WTC11 (cell line): Measurements from ENCODE around the gene GBP7. TPM values are rescaled to one million over a fixed set of nuclear protein-coding genes. Genes with fewer than 3 reads are reported as not detected.

ENCODE experiments used
- ATAC-seq: fragments of 200-7000 bp; cut with Tn5 transposase; 2 replicates; pipeline ENCODE4 v1.10.0; 2021; ENCODE audit warnings: mild to moderate bottlenecking, moderate library complexity
- CTCF ChIA-PET: fragments of 300-600 bp; sonication (Branson Sonifier 250); formaldehyde crosslinking; loops from one replicate; lab custom pipeline; 2021; ENCODE audit warnings: antibody characterized with exemption; lab: Charles Lee
- POLR2A ChIA-PET: fragments of 350-600 bp; sonication (Branson Sonifier 250); formaldehyde crosslinking; loops from one replicate; lab custom pipeline; 2021; ENCODE audit warnings: antibody characterized with exemption; lab: Charles Lee
- DNase-seq: peaks from one replicate; pipeline ENCODE4 v3.0.0; 2021; ENCODE audit warnings: low spot score
- H3K27ac Mint-ChIP-seq: 2 replicates; pipeline ENCODE4 v1.8.0; 2021; ENCODE audit warnings: mixed read lengths
- H3K27me3 Mint-ChIP-seq: 2 replicates; pipeline ENCODE4 v1.8.0; 2021; ENCODE audit warnings: low read depth, mild to moderate bottlenecking, moderate library complexity, mixed read lengths
- H3K36me3 Mint-ChIP-seq: 2 replicates; pipeline ENCODE4 v1.8.0; 2021; ENCODE audit warnings: mixed read lengths
- H3K4me1 Mint-ChIP-seq: 2 replicates; pipeline ENCODE4 v1.8.0; 2022; ENCODE audit warnings: mixed read lengths
- H3K4me3 Mint-ChIP-seq: 2 replicates; pipeline ENCODE4 v1.8.0; 2021; ENCODE audit warnings: mild to moderate bottlenecking, moderate library complexity, mixed read lengths
- H3K9me3 Mint-ChIP-seq: 2 replicates; pipeline ENCODE4 v1.8.0; 2021; ENCODE audit warnings: mixed read lengths
- AR ChIP-seq: fragments of 250-450 bp; sonication (Bioruptor Pico); IDR thresholded peaks from 2 replicates; pipeline ENCODE4 v1.9.0; 2021; ENCODE audit warnings: mild to moderate bottlenecking
- E2F1 ChIP-seq: sonication (generic); formaldehyde crosslinking; IDR thresholded peaks from 2 replicates; pipeline ENCODE4 v1.8.0; 2022; ENCODE audit warnings: mild to moderate bottlenecking, missing genetic modification reagents
- E2F5 ChIP-seq: sonication (generic); formaldehyde crosslinking; IDR thresholded peaks from 2 replicates; pipeline ENCODE4 v1.8.1; 2022; ENCODE audit warnings: mild to moderate bottlenecking, moderate library complexity, missing genetic modification reagents
- ESRRA ChIP-seq: sonication (generic); formaldehyde crosslinking; IDR thresholded peaks from 2 replicates; pipeline ENCODE4 v1.8.1; 2022; ENCODE audit warnings: mild to moderate bottlenecking, missing genetic modification reagents, borderline replicate concordance
- FOXK1 ChIP-seq: sonication (generic); formaldehyde crosslinking; IDR thresholded peaks from 2 replicates; pipeline ENCODE4 v1.8.0; 2022; ENCODE audit warnings: mild to moderate bottlenecking, moderate library complexity, missing genetic modification reagents
- IRF1 ChIP-seq: sonication (generic); formaldehyde crosslinking; IDR thresholded peaks from 2 replicates; pipeline ENCODE4 v1.8.0; 2023; ENCODE audit warnings: missing genetic modification reagents
- JAZF1 ChIP-seq: fragments of 250-450 bp; sonication (Bioruptor Pico); IDR thresholded peaks from 2 replicates; pipeline ENCODE4 v1.9.0; 2021; ENCODE audit warnings: moderate library complexity, mild to moderate bottlenecking, inconsistent platforms
- MXD4 ChIP-seq: fragments of 250-450 bp; sonication (Bioruptor Pico); IDR thresholded peaks from 2 replicates; pipeline ENCODE4 v1.8.0; 2021; ENCODE audit warnings: mild to moderate bottlenecking, moderate library complexity, borderline replicate concordance
- NR3C1 ChIP-seq: sonication (generic); formaldehyde crosslinking; conservative IDR thresholded peaks from 2 replicates; pipeline ENCODE4 v1.8.1; 2023; ENCODE audit warnings: low read depth, mild to moderate bottlenecking, missing genetic modification reagents
- OVOL2 ChIP-seq: fragments of 250-450 bp; sonication (Bioruptor Pico); IDR thresholded peaks from 2 replicates; pipeline ENCODE4 v1.9.0; 2021; ENCODE audit warnings: mild to moderate bottlenecking, borderline replicate concordance
- PRRX2 ChIP-seq: fragments of 250-450 bp; sonication (Bioruptor Pico); IDR thresholded peaks from 2 replicates; pipeline ENCODE4 v1.8.0; 2021; ENCODE audit warnings: mild to moderate bottlenecking
- SMAD3 ChIP-seq: sonication (generic); formaldehyde crosslinking; IDR thresholded peaks from 2 replicates; pipeline ENCODE4 v1.8.0; 2022; ENCODE audit warnings: missing genetic modification reagents, mild to moderate bottlenecking, borderline replicate concordance
- SP1 ChIP-seq: sonication (generic); formaldehyde crosslinking; conservative IDR thresholded peaks from 2 replicates; pipeline ENCODE4 v1.8.1; 2022; ENCODE audit warnings: missing genetic modification reagents
- TP53 ChIP-seq: sonication (generic); formaldehyde crosslinking; IDR thresholded peaks from 2 replicates; pipeline ENCODE4 v1.8.1; 2023; ENCODE audit warnings: mild to moderate bottlenecking, missing genetic modification reagents
- USF2 ChIP-seq: sonication (generic); formaldehyde crosslinking; IDR thresholded peaks from 2 replicates; pipeline ENCODE4 v1.8.1; 2023; ENCODE audit warnings: mild to moderate bottlenecking, missing genetic modification reagents, moderate library complexity
- ZNF281 ChIP-seq: sonication (generic); formaldehyde crosslinking; IDR thresholded peaks from 2 replicates; pipeline ENCODE4 v1.8.0; 2023; ENCODE audit warnings: mild to moderate bottlenecking, missing genetic modification reagents
- ZNF396 ChIP-seq: fragments of 250-450 bp; sonication (Bioruptor Pico); IDR thresholded peaks from 2 replicates; pipeline ENCODE4 v1.8.0; 2021; ENCODE audit warnings: mild to moderate bottlenecking, moderate library complexity, borderline replicate concordance
- ZNF532 ChIP-seq: fragments of 250-450 bp; sonication (Bioruptor Pico); IDR thresholded peaks from 2 replicates; pipeline ENCODE4 v1.9.0; 2021; ENCODE audit warnings: mild to moderate bottlenecking, borderline replicate concordance
- ZNF671 ChIP-seq: fragments of 250-450 bp; sonication (Bioruptor Pico); IDR thresholded peaks from 2 replicates; pipeline ENCODE4 v1.8.0; 2021; ENCODE audit warnings: mild to moderate bottlenecking
- total RNA-seq: library from RNA; stranded (reverse); gene quantifications from 3 replicates; pipeline ENCODE4 v1.2.3, GENCODE V29; 2021

Gene GBP7
- total RNA-seq, 1 experiment from 2014 or later, result not detected

GRCh38 chr1:89199525-89200031, 23.8 kb upstream of the GBP7 start:
- peaks cover 6% of the 10 kb centered on the region for H3K36me3 Mint-ChIP-seq
- POLR2A ChIA-PET, result no interaction called here
- ATAC-seq, result no peak
- no peak for DNase-seq
- H3K27me3 Mint-ChIP-seq, result no peaks in the 10 kb centered on the region
- peaks cover 16% of the 10 kb centered on the region for H3K4me1 Mint-ChIP-seq
- H3K4me3 Mint-ChIP-seq, result no peak overlapping the region
- H3K27ac Mint-ChIP-seq, result no peak overlapping the region
- H3K9me3 Mint-ChIP-seq, result peaks cover 19% of the 10 kb centered on the region
- TF ChIP-seq SP1 (CRISPR knock-in tag) (no peak), JAZF1 (CRISPR knock-in tag) (no peak), E2F1 (CRISPR knock-in tag) (no peak), E2F5 (CRISPR knock-in tag) (no peak), USF2 (CRISPR knock-in tag) (no peak), PRRX2 (CRISPR knock-in tag) (no peak), NR3C1 (CRISPR knock-in tag) (no peak), FOXK1 (CRISPR knock-in tag) (no peak), ZNF281 (CRISPR knock-in tag) (no peak), IRF1 (CRISPR knock-in tag) (no peak)
- TF ChIP-seq, all 79 proteins: peak for 0
- CTCF ChIA-PET, result interaction anchor here (2.2 kb wide), 1 partner anchor 114 kb away, joined by 9 read pairs; no protein-coding TSS in a partner anchor

- ChIA-PET CTCF (interaction anchor here (0.6 to 2.2 kb wide), 2 partner anchors 113 to 254 kb away, joined by 4 to 9 read pairs; no protein-coding TSS in a partner anchor), POLR2A (interaction anchor here (0.9 kb wide), 1 partner anchor 12 kb away, joined by 4 read pairs; no protein-coding TSS in a partner anchor)
- H3K27me3 Mint-ChIP-seq, result no peaks in the 10 kb centered on the region
- DNase-seq, result peak; percentile 15
- no peaks in the 10 kb centered on the region for H3K36me3 Mint-ChIP-seq
- TF ChIP-seq SMAD3 (CRISPR knock-in tag), result no peak
- TF ChIP-seq ESRRA, result no peak
- no peak for TF ChIP-seq TP53 (CRISPR knock-in tag)
- TF ChIP-seq ZNF671 (CRISPR knock-in tag), result no peak
- no peak for TF ChIP-seq AR (CRISPR knock-in tag)
- no peak for TF ChIP-seq OVOL2 (CRISPR knock-in tag)
- no peak for TF ChIP-seq NR3C1 (CRISPR knock-in tag)
- TF ChIP-seq ZNF532 (CRISPR knock-in tag), result no peak
- TF ChIP-seq ZNF396 (CRISPR knock-in tag), result no peak
- TF ChIP-seq MXD4 (CRISPR knock-in tag), result no peak
- no peak within 1 kb of the TSS; the same call in 1 of the 2 replicates for H3K4me3 Mint-ChIP-seq
- H3K4me1 Mint-ChIP-seq, result peaks cover 16% of the 10 kb centered on the region
- peaks cover 9% of the 10 kb centered on the region; the same call in 1 of the 2 replicates for H3K9me3 Mint-ChIP-seq
- no peak within 1 kb of the TSS for H3K27ac Mint-ChIP-seq
- peak; percentile 71 for ATAC-seq
These were observed 22.8 kb upstream of the GBP7 start, which contains the start of gene GBP4 for GRCh38 chr1:89198491-89199072. TSS of gene GBP4 (minus strand) at chr1:89198942. CDS start at chr1:89198834, 108 bp downstream.
